Measurements from ENCODE around the gene DSTYK.

Gene DSTYK

GRCh38 chr1:205108464-205108863 lies 103.0 kb downstream of the DSTYK start:
- H3K4me2 ChIP-seq (ENCODE audit: low read length, poor library complexity, severe bottlenecking): no peak overlapping the region
- H3K4me3 ChIP-seq (ENCODE audit: insufficient read depth in 1 of 2, low read depth in 1 of 2, low read length in 2 of 2): no peak overlapping the region
- H3K9ac ChIP-seq (ENCODE audit: low read length): no peak overlapping the region
- no peak overlapping the region for H3K27ac ChIP-seq (ENCODE audit: low read length, poor library complexity, severe bottlenecking)
- H2AK5ac ChIP-seq (ENCODE audit: low read length, severe bottlenecking): no peak overlapping the region
- no peak overlapping the region for H4K8ac ChIP-seq (ENCODE audit: low read length)
- no peak overlapping the region for H4K91ac ChIP-seq (ENCODE audit: low read length)
- H3K79me1 ChIP-seq (replicated peaks; ENCODE audit: low read length, poor library complexity, severe bottlenecking): peaks cover 29% of the 10 kb centered on the region
- DNase-seq: no peak
- H2BK12ac ChIP-seq (ENCODE audit: low read length in 2 of 2): no peak overlapping the region
- WGBS: 97% methylated on average over 2 of the region's 4 CpGs
- H3K4me1 ChIP-seq (ENCODE audit: control insufficient read depth, insufficient read depth, low read depth, low read length): no peaks in the 10 kb centered on the region
- no peak overlapping the region for H2BK120ac ChIP-seq (ENCODE audit: low read depth, low read length)
- no peak overlapping the region for H2BK5ac ChIP-seq (ENCODE audit: low read depth, low read length, poor library complexity, severe bottlenecking)
- H3K27me3 ChIP-seq (ENCODE audit: control insufficient read depth in 1 of 2, insufficient read depth in 1 of 2, low read length in 2 of 2): no peaks in the 10 kb centered on the region
- H3K9me3 ChIP-seq (ENCODE audit: control insufficient read depth, low read length): no peaks in the 10 kb centered on the region
- no peak overlapping the region for H3K18ac ChIP-seq (ENCODE audit: low read depth in 1 of 2, low read length in 2 of 2)
- peaks cover 19 to 83% of the 10 kb centered on the region in 2 experiments for H3K36me3 ChIP-seq (ENCODE audit: control insufficient read depth in 1 of 2, insufficient read depth in 2 of 2, low read depth in 1 of 2, low read length in 2 of 2)
- no peak overlapping the region for H3K23ac ChIP-seq (ENCODE audit: low read length in 2 of 2)
- no peak overlapping the region for H3K14ac ChIP-seq (ENCODE audit: low read length in 2 of 2)
- H2AFZ ChIP-seq (ENCODE audit: low read depth, low read length): no peak overlapping the region
- no peak overlapping the region for H2BK15ac ChIP-seq (ENCODE audit: low read depth, poor library complexity, severe bottlenecking)
- no peak overlapping the region for H3K4ac ChIP-seq (ENCODE audit: low read depth in 1 of 2, low read length in 2 of 2)

DNA sequence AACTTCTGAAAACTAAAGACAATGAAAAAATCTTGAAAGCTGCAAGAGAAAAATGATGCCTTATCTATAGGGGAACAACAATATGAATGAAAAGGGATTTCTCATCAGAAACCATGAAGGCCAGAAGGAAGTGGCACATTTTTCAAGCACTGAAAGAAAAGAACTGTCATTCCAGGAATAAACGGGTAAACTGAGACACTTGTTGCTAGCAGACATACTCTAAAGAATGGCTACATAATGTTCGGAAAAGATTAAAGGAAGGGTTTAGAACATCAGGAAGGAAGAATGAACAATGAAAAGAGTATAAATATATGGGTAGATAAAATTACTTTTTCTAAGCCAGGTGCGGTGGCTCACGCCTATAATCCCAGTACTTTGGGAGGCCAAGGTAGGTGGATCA lies 104.2 kb downstream of the DSTYK start:
- Histone ChIP-seq H2BK15ac (ENCODE audit: low read depth, poor library complexity, severe bottlenecking) (no peak overlapping the region), H3K23ac (ENCODE audit: low read length in 2 of 2) (no peak overlapping the region)
- 97% methylated on average over 4 of the region's 4 CpGs for WGBS

GRCh38 chr1:205102404-205102803 lies 109.1 kb downstream of the DSTYK start:
- Histone ChIP-seq H3K4ac (ENCODE audit: low read depth in 1 of 2, low read length in 2 of 2) (no peak overlapping the region), H3K27me3 (ENCODE audit: control insufficient read depth in 1 of 2, insufficient read depth in 1 of 2, low read length in 2 of 2) (no peaks in the 10 kb centered on the region), H3K9me3 (ENCODE audit: control insufficient read depth, low read length) (no peaks in the 10 kb centered on the region), H3K27ac (ENCODE audit: low read length, poor library complexity, severe bottlenecking) (no peak overlapping the region), H3K79me1 (replicated peaks; ENCODE audit: low read length, poor library complexity, severe bottlenecking) (peaks cover 22% of the 10 kb centered on the region), H3K14ac (ENCODE audit: low read length in 2 of 2) (no peak overlapping the region), H2BK15ac (ENCODE audit: low read depth, poor library complexity, severe bottlenecking) (no peak overlapping the region), H3K4me1 (ENCODE audit: control insufficient read depth, insufficient read depth, low read depth, low read length) (no peaks in the 10 kb centered on the region), H2AFZ (ENCODE audit: low read depth, low read length) (no peak overlapping the region), H3K9ac (ENCODE audit: low read length) (no peak overlapping the region), H3K23ac (ENCODE audit: low read length in 2 of 2) (no peak overlapping the region), H2BK120ac (ENCODE audit: low read depth, low read length) (no peak overlapping the region), H3K4me3 (ENCODE audit: insufficient read depth in 1 of 2, low read depth in 1 of 2, low read length in 2 of 2) (no peak overlapping the region), H2BK12ac (ENCODE audit: low read length in 2 of 2) (no peak overlapping the region), H3K36me3 (ENCODE audit: control insufficient read depth in 1 of 2, insufficient read depth in 2 of 2, low read depth in 1 of 2, low read length in 2 of 2) (peaks cover 24 to 91% of the 10 kb centered on the region in 2 experiments), H4K91ac (ENCODE audit: low read length) (no peak overlapping the region), H4K8ac (ENCODE audit: low read length) (no peak overlapping the region), H2BK5ac (ENCODE audit: low read depth, low read length, poor library complexity, severe bottlenecking) (no peak overlapping the region), H3K4me2 (ENCODE audit: low read length, poor library complexity, severe bottlenecking) (no peak overlapping the region), H3K18ac (ENCODE audit: low read depth in 1 of 2, low read length in 2 of 2) (no peak overlapping the region), H2AK5ac (ENCODE audit: low read length, severe bottlenecking) (no peak overlapping the region)
- no peak for DNase-seq
- 94% methylated on average over 3 of the region's 3 CpGs for WGBS

More for the DNA sequence above, 104.2 kb downstream of the DSTYK start:
- no peak for DNase-seq
- H3K14ac ChIP-seq (ENCODE audit: low read length in 2 of 2): no peak overlapping the region
- peaks cover 26% of the 10 kb centered on the region for H3K79me1 ChIP-seq (replicated peaks; ENCODE audit: low read length, poor library complexity, severe bottlenecking)
- H2BK12ac ChIP-seq (ENCODE audit: low read length in 2 of 2): no peak overlapping the region
- H2BK5ac ChIP-seq (ENCODE audit: low read depth, low read length, poor library complexity, severe bottlenecking): no peak overlapping the region
- H3K9ac ChIP-seq (ENCODE audit: low read length): no peak overlapping the region
- H3K27ac ChIP-seq (ENCODE audit: low read length, poor library complexity, severe bottlenecking): no peak overlapping the region
- no peaks in the 10 kb centered on the region for H3K4me1 ChIP-seq (ENCODE audit: control insufficient read depth, insufficient read depth, low read depth, low read length)
- no peak overlapping the region for H3K4me3 ChIP-seq (ENCODE audit: insufficient read depth in 1 of 2, low read depth in 1 of 2, low read length in 2 of 2)
- no peak overlapping the region for H3K18ac ChIP-seq (ENCODE audit: low read depth in 1 of 2, low read length in 2 of 2)
- H2BK120ac ChIP-seq (ENCODE audit: low read depth, low read length): no peak overlapping the region
- H3K4ac ChIP-seq (ENCODE audit: low read depth in 1 of 2, low read length in 2 of 2): no peak overlapping the region
- H3K27me3 ChIP-seq (ENCODE audit: control insufficient read depth in 1 of 2, insufficient read depth in 1 of 2, low read length in 2 of 2): no peaks in the 10 kb centered on the region
- H4K91ac ChIP-seq (ENCODE audit: low read length): no peak overlapping the region
- H3K9me3 ChIP-seq (ENCODE audit: control insufficient read depth, low read length): no peaks in the 10 kb centered on the region
- H3K4me2 ChIP-seq (ENCODE audit: low read length, poor library complexity, severe bottlenecking): no peak overlapping the region
- H3K36me3 ChIP-seq (ENCODE audit: control insufficient read depth in 1 of 2, insufficient read depth in 2 of 2, low read depth in 1 of 2, low read length in 2 of 2): peaks cover 16 to 83% of the 10 kb centered on the region in 2 experiments
- H2AFZ ChIP-seq (ENCODE audit: low read depth, low read length): no peak overlapping the region
- no peak overlapping the region for H4K8ac ChIP-seq (ENCODE audit: low read length)
- H2AK5ac ChIP-seq (ENCODE audit: low read length, severe bottlenecking): no peak overlapping the region

- H3K4me1 ChIP-seq (ENCODE audit: control insufficient read depth, insufficient read depth, low read depth, low read length): peaks cover 2% of the 10 kb centered on the region
- no peak overlapping the region for H3K4me2 ChIP-seq (ENCODE audit: low read length, poor library complexity, severe bottlenecking)
- no peak overlapping the region for H3K27ac ChIP-seq (ENCODE audit: low read length, poor library complexity, severe bottlenecking)
- no peak overlapping the region for H2BK12ac ChIP-seq (ENCODE audit: low read length in 2 of 2)
- no peaks in the 10 kb centered on the region for H3K9me3 ChIP-seq (ENCODE audit: control insufficient read depth, low read length)
- H3K14ac ChIP-seq (ENCODE audit: low read length in 2 of 2): no peak overlapping the region
- no peak overlapping the region for H2BK120ac ChIP-seq (ENCODE audit: low read depth, low read length)
- H4K8ac ChIP-seq (ENCODE audit: low read length): no peak overlapping the region
- H2AFZ ChIP-seq (ENCODE audit: low read depth, low read length): no peak overlapping the region
- no peak overlapping the region for H3K4me3 ChIP-seq (ENCODE audit: insufficient read depth in 1 of 2, low read depth in 1 of 2, low read length in 2 of 2)
- no peak for DNase-seq
- no peak overlapping the region for H2AK5ac ChIP-seq (ENCODE audit: low read length, severe bottlenecking)
- H4K91ac ChIP-seq (ENCODE audit: low read length): no peak overlapping the region
- H3K36me3 ChIP-seq (ENCODE audit: control insufficient read depth in 1 of 2, insufficient read depth in 2 of 2, low read depth in 1 of 2, low read length in 2 of 2): peaks cover 25 to 91% of the 10 kb centered on the region in 2 experiments
- H3K23ac ChIP-seq (ENCODE audit: low read length in 2 of 2): no peak overlapping the region
- H2BK15ac ChIP-seq (ENCODE audit: low read depth, poor library complexity, severe bottlenecking): no peak overlapping the region
- H3K4ac ChIP-seq (ENCODE audit: low read depth in 1 of 2, low read length in 2 of 2): no peak overlapping the region
- no peak overlapping the region for H3K18ac ChIP-seq (ENCODE audit: low read depth in 1 of 2, low read length in 2 of 2)
- peaks cover 9% of the 10 kb centered on the region for H3K79me1 ChIP-seq (replicated peaks; ENCODE audit: low read length, poor library complexity, severe bottlenecking)
- no peak overlapping the region for H3K9ac ChIP-seq (ENCODE audit: low read length)
- H3K27me3 ChIP-seq (ENCODE audit: control insufficient read depth in 1 of 2, insufficient read depth in 1 of 2, low read length in 2 of 2): no peaks in the 10 kb centered on the region
- no peak overlapping the region for H2BK5ac ChIP-seq (ENCODE audit: low read depth, low read length, poor library complexity, severe bottlenecking)
Measured at GRCh38 chr1:205098242-205098641, 113.3 kb downstream of the DSTYK start.

Data from mesenchymal stem cell (in vitro differentiated cells and primary cell).